ENCODE results near the gene SLC27A4.

The SLC27A4 gene

GRCh38 chr9:128358861-128359260 is 18.5 kb downstream of the SLC27A4 start:
- TF ChIP-seq CTCF (IDR thresholded peaks at IDR 0.05) = no peak

GRCh38 chr9:128360826-128361225 is 20.5 kb downstream of the SLC27A4 start:
- no peak for TF ChIP-seq CTCF (IDR thresholded peaks at IDR 0.05)

- TF ChIP-seq CTCF (IDR thresholded peaks at IDR 0.05) = no peak
Measured at GRCh38 chr9:128361296-128361985, 21.1 kb downstream of the SLC27A4 start.

- peak; percentile 91 for TF ChIP-seq CTCF (IDR thresholded peaks at IDR 0.05)
Measured at GRCh38 chr9:128361986-128362646, 21.8 kb downstream of the SLC27A4 start.

- no peak for TF ChIP-seq CTCF (IDR thresholded peaks at IDR 0.05)
Measured at GRCh38 chr9:128362774-128363173, 22.4 kb downstream of the SLC27A4 start.

GRCh38 chr9:128365525-128365924 is 25.2 kb downstream of the SLC27A4 start:
- TF ChIP-seq CTCF (IDR thresholded peaks at IDR 0.05) = no peak

- TF ChIP-seq CTCF (IDR thresholded peaks at IDR 0.05) = no peak
Measured at GRCh38 chr9:128369024-128369706, 28.8 kb downstream of the SLC27A4 start.
